ENCODE measurements around the gene IGSF21.
A peak's percentile ranks its signal among the peaks of the same experiment; 100 is the strongest.

GRCh38 chr1:18160290-18160942 lies 52.8 kb downstream of the IGSF21 start:
- TF ChIP-seq CTCF (IDR thresholded peaks at IDR 0.05) (no peak), POLR2A (IDR thresholded peaks at IDR 0.05) (peak in 1 of 2 donors; percentile 12), EP300 (IDR thresholded peaks at IDR 0.05) (peak in 1 of 2 donors; percentile 69)

Measured in tibial nerve (tissue), 4 donors.